ENCODE data around the gene WDR4.
"Not testable (repeated sequence)": the region's sequence is repeated elsewhere in the genome, so short reads cannot be mapped to it uniquely, and the experiment has no call there.

WDR4 gene

GRCh38 chr21:42809577-42810475 lies 69.5 kb downstream of the WDR4 start:
- DNase-seq, result no peak

- no peak for DNase-seq
Measured at GRCh38 chr21:42809171-42809570, 70.2 kb downstream of the WDR4 start.

GRCh38 chr21:42807938-42808613 lies 71.3 kb downstream of the WDR4 start:
- peak; percentile 23 to 32 (median 25) for DNase-seq

GRCh38 chr21:42807293-42807895 lies 71.9 kb downstream of the WDR4 start:
- DNase-seq, result not testable (repeated sequence)

- peak in 2 of 3 donors; percentile 21 to 41 for DNase-seq
Measured at GRCh38 chr21:42806509-42807140, 72.7 kb downstream of the WDR4 start.

GRCh38 chr21:42801616-42802015 lies 77.7 kb downstream of the WDR4 start:
- not testable (repeated sequence) for DNase-seq

GRCh38 chr21:42799948-42800347 lies 79.4 kb downstream of the WDR4 start:
- no peak for DNase-seq

GRCh38 chr21:42799516-42799915 lies 79.8 kb downstream of the WDR4 start:
- no peak for DNase-seq

Data from suppressor macrophage treated with lipopolysaccharide for 1 hour (primary cell).